GM19043 (cell line): ENCODE data around the gene OTOA.
"Not testable (repeated sequence)": the region's sequence is repeated elsewhere in the genome, so short reads cannot be mapped to it uniquely, and the experiment has no call there.

Experiments
- ATAC-seq: cut with Tn5 transposase; IDR thresholded peaks from one replicate; pipeline ENCODE4 v1.9.1; 2021; ENCODE audit warnings: low read depth; ENCODE audit not compliant: unreplicated experiment

Gene OTOA

DNA sequence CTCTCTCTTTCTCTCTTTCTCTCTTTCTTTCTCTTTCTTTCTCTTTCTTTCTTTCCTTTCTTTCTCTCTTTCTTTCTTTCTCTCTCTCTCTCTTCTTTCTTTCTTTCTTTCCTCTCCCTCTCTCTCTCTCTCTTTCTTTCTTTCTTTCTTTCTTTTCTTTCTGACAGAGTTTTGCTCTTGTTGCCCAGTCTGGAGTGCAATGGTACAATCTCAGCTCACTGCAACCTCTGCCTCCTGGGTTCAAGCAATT lies 50.5 kb downstream of the OTOA start:
- ATAC-seq = not testable (repeated sequence)

DNA sequence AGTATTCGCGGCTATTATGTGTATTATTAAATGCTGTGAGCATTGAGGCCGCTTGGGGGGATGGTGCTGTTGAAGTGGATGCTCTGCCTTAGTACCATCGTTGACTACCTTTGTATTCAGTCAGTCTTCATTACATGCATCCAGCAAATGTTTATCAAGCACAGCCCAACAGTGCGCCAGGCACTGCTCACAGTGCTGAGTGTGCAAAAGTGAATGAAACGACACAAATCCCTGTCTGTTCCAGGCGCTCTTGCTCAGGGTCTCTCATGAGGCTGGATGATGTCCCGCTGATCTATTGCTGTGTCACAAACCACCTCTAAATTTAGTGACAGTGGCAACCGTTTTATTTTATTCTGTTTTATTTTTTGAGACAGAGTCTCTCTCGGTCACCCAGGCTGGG lies 53.8 kb downstream of the OTOA start:
- ATAC-seq = no peak

DNA sequence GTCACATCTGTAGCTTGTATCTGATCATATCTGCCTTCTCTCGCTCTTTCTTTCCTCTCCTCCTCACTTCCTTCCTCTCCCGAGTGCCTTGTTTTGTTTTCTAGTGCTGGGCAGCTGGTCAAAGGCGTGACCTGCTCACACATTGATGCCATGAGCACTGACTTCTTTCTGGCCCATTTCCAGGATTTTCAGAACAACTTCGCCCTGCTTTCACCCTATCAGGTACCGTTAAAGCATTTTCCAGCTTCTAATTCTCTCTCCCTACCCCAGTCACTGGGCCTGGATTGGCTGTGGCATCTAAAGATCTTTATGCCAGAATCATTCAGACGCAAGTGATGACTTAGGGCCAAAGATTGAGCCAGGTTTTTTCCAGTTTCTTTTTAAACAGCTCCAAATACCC lies 55.5 kb downstream of the OTOA start:
- no peak for ATAC-seq

DNA sequence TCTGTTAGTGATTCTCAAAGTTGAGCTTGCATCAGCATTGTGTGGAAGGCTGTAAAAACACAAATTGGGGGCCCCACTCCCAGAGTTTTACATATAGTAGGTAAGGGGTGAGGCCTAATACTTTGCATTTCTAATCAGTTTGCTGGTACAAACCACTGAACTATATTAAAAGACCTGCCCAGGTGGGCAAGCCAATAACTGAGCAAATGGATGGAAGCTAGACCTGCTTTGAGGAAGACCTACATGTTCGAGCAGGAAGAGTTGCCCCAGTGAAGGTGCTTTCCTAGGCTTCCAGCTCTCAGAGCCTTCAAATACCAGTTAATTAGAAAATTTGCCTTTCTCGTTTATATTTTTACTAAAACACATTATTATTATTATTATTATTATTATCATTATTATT lies 56.8 kb downstream of the OTOA start:
- no peak for ATAC-seq

DNA sequence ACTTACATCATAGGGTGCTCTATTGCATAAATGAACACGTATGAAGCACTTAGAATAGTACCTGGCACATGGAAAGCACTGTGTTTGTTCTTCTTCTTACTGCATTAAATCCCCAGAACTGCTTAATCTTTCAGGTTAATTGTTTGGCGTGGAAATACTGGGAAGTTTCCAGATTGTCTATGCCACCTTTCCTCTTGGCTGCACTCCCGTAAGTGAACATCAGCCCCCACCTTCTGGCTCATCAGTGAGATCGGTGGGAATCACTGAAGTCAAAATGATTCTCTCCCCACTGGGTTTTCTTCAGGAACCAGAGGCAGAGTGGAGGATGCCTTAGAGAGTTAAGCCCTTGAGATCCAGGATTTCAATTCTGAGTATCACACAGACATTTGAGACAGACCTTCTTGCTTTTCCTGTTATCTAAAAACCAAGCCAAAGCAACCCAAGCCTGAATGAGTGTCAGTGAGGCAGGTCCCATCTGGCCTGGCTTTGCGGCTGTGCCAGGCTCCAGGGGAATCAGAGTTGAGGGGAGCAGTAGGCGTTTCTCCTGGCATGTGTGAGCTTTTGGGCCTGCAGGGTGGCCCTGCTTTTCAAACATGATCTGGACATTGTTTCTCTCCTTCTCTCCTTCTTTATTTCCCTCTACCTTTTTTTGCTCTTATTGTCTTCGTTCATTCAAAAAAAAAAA lies 59.1 kb downstream of the OTOA start:
- no peak for ATAC-seq

DNA sequence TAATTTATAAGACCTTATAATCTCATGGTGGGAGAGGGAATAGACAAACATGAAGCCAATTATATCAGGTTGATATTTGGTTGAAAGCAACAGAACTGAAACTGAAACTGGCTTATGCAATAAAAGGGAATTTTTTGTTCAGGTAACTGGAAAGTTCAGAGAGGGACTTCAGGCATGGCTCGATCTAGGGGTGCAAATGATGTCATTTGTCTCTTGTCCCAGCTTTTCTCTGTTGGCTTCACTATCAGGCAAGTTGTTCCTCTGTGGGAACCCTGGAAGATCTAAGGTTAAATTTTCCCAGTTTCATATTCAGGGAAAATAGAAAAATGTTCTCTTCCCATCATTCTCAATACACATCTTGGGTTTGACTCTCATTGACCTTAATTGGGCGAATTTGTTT lies 59.8 kb downstream of the OTOA start:
- no peak for ATAC-seq

GRCh38 chr16:21727344-21727743 lies 63.6 kb downstream of the OTOA start:
- ATAC-seq = no peak

DNA sequence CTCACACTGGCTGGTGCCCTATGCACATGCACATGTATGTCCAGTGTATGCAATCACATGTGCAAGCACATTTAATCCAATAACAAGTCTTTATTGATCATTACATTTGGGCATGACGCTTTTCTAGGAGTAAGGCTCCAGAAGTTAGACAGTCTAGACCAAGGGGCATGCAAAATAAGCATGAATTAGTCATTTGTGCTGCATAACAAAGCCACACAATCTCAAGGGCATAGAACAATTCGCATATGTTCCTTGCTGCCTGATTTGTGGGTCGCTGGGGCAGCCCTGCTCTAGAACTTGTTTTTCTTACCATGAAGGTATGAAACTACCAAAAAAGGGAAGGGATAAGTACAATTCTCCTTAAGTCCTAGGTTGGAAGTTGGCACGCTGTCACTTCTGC lies 67.5 kb downstream of the OTOA start:
- ATAC-seq = not testable (repeated sequence)

DNA sequence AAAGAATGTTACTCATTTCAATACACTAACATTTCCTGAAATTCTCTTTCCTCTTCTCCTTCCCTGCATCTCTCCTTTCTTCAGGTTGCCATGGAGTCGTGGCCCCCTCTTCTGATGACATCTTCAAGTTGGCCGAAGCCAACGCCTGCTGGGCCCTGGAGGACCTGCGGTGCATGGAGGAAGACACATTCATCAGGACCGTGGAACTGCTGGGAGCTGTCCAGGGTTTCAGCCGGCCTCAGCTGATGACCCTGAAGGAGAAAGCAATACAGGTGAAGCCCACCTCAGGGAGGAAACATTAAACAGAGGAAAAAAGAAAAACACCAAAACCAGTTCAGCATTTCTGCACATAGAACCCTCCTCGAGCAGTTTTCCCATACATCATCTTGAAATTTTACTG lies 76.9 kb downstream of the OTOA start:
- not testable (repeated sequence) for ATAC-seq

GRCh38 chr16:21756192-21757079 lies 92.7 kb downstream of the OTOA start:
- not testable (repeated sequence) for ATAC-seq

DNA sequence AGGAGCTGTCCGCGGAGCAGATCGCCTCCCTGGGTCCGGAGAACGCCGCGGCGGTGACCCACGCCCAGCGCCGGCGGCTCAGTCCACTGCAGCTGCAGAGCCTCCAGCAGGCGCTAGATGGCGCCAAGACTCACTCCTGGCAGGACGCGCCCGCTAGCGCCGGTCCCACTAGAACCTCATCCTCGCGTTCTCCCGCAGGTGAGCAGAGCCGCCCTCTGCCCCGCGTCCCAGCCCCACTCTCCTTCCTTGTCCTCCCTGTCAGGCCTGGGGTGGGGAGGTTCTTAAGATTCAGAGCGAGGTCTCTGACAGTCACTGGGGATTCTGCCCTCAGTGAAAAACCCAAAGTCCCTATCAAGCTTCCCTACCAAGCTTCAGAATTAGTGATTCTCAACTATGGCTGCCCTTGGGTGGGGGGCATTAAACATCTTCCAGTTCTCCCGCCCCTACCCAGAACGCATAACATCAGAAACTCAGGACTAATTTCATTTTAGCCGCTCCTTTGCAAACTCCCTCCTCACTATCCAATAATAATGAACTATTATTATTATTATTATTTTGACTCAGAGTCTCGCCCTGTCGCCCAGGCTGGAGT lies 93.4 kb downstream of the OTOA start:
- ATAC-seq = not testable (repeated sequence)

DNA sequence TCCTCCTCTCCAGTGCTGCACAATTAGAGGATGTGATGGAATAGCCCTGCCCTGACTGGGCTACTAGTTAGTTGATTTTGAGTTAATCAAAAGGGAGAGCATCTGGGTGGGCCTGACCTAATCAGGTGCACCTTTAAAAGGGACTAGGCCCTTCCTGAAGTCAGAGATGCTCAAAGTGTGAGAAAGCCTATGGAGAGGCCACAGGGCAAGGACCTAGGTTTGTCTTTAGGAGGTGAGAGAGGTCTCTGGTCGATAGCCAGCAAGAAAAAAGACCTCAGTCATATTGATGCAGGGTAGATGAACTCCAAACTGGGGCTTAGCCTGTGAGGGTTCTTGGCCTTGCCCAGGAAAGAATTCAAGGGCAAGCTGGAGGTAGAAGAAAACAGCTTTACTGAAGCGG lies 104.5 kb downstream of the OTOA start:
- not testable (repeated sequence) for ATAC-seq

GRCh38 chr16:21768810-21769209 lies 105.0 kb downstream of the OTOA start:
- ATAC-seq = not testable (repeated sequence)

GRCh38 chr16:21769284-21769683 lies 105.5 kb downstream of the OTOA start:
- ATAC-seq = not testable (repeated sequence)

GRCh38 chr16:21770584-21770983 lies 106.8 kb downstream of the OTOA start:
- ATAC-seq = not testable (repeated sequence)

GRCh38 chr16:21772547-21773206 lies 108.9 kb downstream of the OTOA start:
- ATAC-seq = not testable (repeated sequence)

GRCh38 chr16:21773207-21773553 lies 109.4 kb downstream of the OTOA start:
- ATAC-seq = not testable (repeated sequence)

DNA sequence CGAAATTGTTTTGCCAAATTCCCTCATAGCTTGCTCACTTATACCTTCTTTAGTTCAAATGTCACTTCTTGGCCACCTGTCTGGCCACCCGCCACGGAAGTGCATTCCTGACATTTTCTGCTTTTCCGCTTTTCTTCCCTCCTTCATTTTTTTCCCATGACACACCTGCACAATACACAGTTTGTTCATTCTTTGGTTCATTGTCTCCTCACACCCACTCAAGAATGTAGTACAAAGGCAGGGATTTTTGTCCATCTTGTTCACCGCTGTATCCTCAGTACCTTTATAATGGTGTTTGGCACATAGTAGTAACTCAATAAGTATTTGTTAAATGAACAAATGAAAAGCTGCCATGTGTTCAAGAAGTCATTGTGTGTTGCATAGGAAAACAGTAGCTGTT lies 116.8 kb downstream of the OTOA start:
- not testable (repeated sequence) for ATAC-seq

DNA sequence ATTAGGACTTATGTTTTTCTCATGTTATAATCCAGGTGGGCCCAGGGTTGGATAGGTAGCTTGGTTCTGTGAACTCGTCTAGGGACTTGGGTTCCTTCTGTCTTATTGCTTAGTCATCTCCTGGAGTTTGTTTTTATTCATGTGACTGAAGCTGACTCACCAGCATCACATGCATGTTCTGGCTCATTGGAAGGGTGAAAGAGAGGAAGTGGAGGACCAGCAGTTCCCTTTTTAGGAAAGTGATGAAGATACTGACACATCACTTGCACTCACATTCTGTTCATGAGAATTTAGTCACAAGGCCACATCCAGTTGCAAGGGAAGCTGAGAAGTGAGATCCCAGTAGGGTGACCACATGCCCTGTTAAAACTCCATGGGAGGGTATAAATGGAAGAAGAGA lies 126.7 kb downstream of the OTOA start:
- ATAC-seq = not testable (repeated sequence)

GRCh38 chr16:21793310-21793709 lies 129.5 kb downstream of the OTOA start:
- not testable (repeated sequence) for ATAC-seq

DNA sequence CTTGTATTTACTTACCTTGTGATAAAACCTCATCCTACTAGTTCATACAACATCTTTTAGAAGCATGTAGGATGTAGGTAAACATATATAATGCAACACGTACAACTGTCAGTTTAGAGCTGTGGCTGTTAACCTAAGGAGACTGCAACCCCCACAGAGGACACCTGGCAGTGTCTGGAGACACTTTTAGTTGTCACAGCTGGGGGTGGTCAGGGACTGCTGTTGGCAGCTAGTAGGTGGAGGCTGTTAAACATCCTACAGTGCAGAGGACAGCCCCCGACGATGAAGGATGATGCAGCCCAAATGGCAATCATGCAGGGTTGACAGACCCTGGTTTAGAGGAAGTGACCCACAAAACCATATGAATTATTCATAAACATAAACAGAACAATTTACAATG lies 134.8 kb downstream of the OTOA start:
- not testable (repeated sequence) for ATAC-seq
